Muscle of back (tissue), 11 donors: ENCODE measurements around the gene FASN. TPM values are rescaled to one million over a fixed set of nuclear protein-coding genes. Genes with fewer than 3 reads are reported as not detected.
"Not testable (repeated sequence)": the region's sequence is repeated elsewhere in the genome, so short reads cannot be mapped to it uniquely, and the experiment has no call there.

Experiments
- DNase-seq, 3 donors: peaks; one replicate each; pipeline versions ENCODE4 v3.0.0 to v3.0.0-alpha.2; 2013
- polyA plus RNA-seq, 10 donors: library from polyadenylated mRNA; unstranded; fragments of 120-200 nt; gene quantifications; one replicate each; pipeline ENCODE4 v1.2.1, GENCODE V29; 2013; ENCODE audit not compliant: insufficient read length in 10 of 10

FASN gene
- polyA plus RNA-seq, 10 donors: 17.6 to 47.7 (median 28.6) TPM

- no peak for DNase-seq
These were observed 51.1 kb downstream of the FASN start for GRCh38 chr17:82046903-82047302.

GRCh38 chr17:82045936-82046484 lies 52.0 kb downstream of the FASN start:
- DNase-seq: no peak

GRCh38 chr17:82043507-82043906 lies 54.5 kb downstream of the FASN start:
- DNase-seq: no peak

GRCh38 chr17:82042649-82043048 lies 55.4 kb downstream of the FASN start:
- DNase-seq: no peak

- no peak for DNase-seq
These were observed 56.8 kb downstream of the FASN start for GRCh38 chr17:82041144-82041814.

GRCh38 chr17:82039695-82040299 lies 58.2 kb downstream of the FASN start:
- no peak for DNase-seq

GRCh38 chr17:82038796-82039409 lies 59.1 kb downstream of the FASN start:
- DNase-seq: not testable (repeated sequence)

GRCh38 chr17:82037889-82038195 lies 60.2 kb downstream of the FASN start:
- no peak for DNase-seq

GRCh38 chr17:82037092-82037888 lies 60.7 kb downstream of the FASN start, which contains the start of gene DCXR:
Gene DCXR (minus strand): TSS chr17:82037697. CDS start chr17:82037682, 15 bp downstream.
- peak; percentile 95 to 99 (median 95) for DNase-seq

- no peak for DNase-seq
These were observed 61.4 kb downstream of the FASN start for GRCh38 chr17:82036634-82037091.

GRCh38 chr17:82035956-82036633 lies 61.9 kb downstream of the FASN start:
- no peak for DNase-seq

GRCh38 chr17:82035488-82035887 lies 62.5 kb downstream of the FASN start:
- no peak for DNase-seq

GRCh38 chr17:82034371-82035011 lies 63.5 kb downstream of the FASN start:
- DNase-seq: no peak

GRCh38 chr17:82033359-82034085 lies 64.5 kb downstream of the FASN start:
- no peak for DNase-seq

- no peak for DNase-seq
These were observed 66.0 kb downstream of the FASN start for GRCh38 chr17:82031885-82032627.

GRCh38 chr17:82031303-82031884 lies 66.6 kb downstream of the FASN start, which contains the start of gene RAC3:
Gene RAC3 (plus strand): TSS chr17:82031678. CDS start chr17:82031762, 84 bp downstream.
- DNase-seq: peak in 1 of 3 donors; percentile 44

- peak; percentile 63 to 94 (median 89) for DNase-seq
These were observed 67.3 kb downstream of the FASN start for GRCh38 chr17:82030470-82031302.

GRCh38 chr17:82029990-82030469 lies 68.0 kb downstream of the FASN start:
- no peak for DNase-seq
